H1 (cell line): Measurements from ENCODE around the gene HERC4. TPM values are rescaled to one million over a fixed set of nuclear protein-coding genes. Genes with fewer than 3 reads are reported as not detected.
"Not testable (repeated sequence)": the region's sequence is repeated elsewhere in the genome, so short reads cannot be mapped to it uniquely, and the experiment has no call there.

Source experiments
- CTCF ChIA-PET: fragments of 300-600 bp; sonication (Branson Sonifier 250); formaldehyde crosslinking; loops from one replicate; lab custom pipeline; 2021; ENCODE audit not compliant: partially characterized antibody; lab: Charles Lee
- POLR2A ChIA-PET: fragments of 300-600 bp; sonication (Branson Sonifier 250); formaldehyde crosslinking; loops from one replicate; lab custom pipeline; 2021; ENCODE audit warnings: inconsistent platforms; ENCODE audit not compliant: partially characterized antibody; lab: Charles Lee
- DNase-seq, 2 experiments: peaks; one replicate each; pipeline versions ENCODE4 v3.0.0 to v3.0.0-alpha.2; 2010 to 2022; ENCODE audit warnings: low spot score in 2 of 2, low read depth in 1 of 2, mixed read lengths in 1 of 2
- FAIRE-seq: peaks from 2 replicates; lab custom pipeline; 2011; peaks lifted over from hg19 to GRCh38; lab: Jason Lieb, UNC
- H2AFZ ChIP-seq: 2 replicates; pipeline ENCODE4 v1.8.1; 2012; ENCODE audit warnings: low read length, inconsistent platforms
- H2AK5ac ChIP-seq: 2 replicates; pipeline ENCODE4 v1.6.1; 2013; ENCODE audit warnings: low read depth, low read length
- H2BK120ac ChIP-seq: replicated peaks from 2 replicates; pipeline ENCODE3; 2013; ENCODE audit warnings: low read depth, low read length, inconsistent platforms
- H2BK12ac ChIP-seq: 2 replicates; pipeline ENCODE4 v1.6.1; 2013; ENCODE audit warnings: low read depth, low read length
- H2BK15ac ChIP-seq: 2 replicates; pipeline ENCODE4 v1.6.1; 2013; ENCODE audit warnings: low read length
- H2BK20ac ChIP-seq: 2 replicates; pipeline ENCODE4 v1.6.1; 2013; ENCODE audit warnings: low read length
- H2BK5ac ChIP-seq: 2 replicates; pipeline ENCODE4 v1.6.1; 2013; ENCODE audit warnings: low read depth, low read length
- H3K14ac ChIP-seq: 2 replicates; pipeline ENCODE4 v1.6.1; 2013; ENCODE audit warnings: inconsistent platforms; ENCODE audit not compliant: insufficient read length
- H3K18ac ChIP-seq: 2 replicates; pipeline ENCODE4 v1.6.1; 2013; ENCODE audit warnings: low read length; ENCODE audit errors: extremely low read depth
- H3K23ac ChIP-seq: 2 replicates; pipeline ENCODE4 v1.6.1; 2013; ENCODE audit warnings: inconsistent platforms; ENCODE audit not compliant: insufficient read length
- H3K23me2 ChIP-seq: 2 replicates; pipeline ENCODE4 v1.6.1; 2013; ENCODE audit warnings: low read depth, low read length
- H3K27ac ChIP-seq: 2 replicates; pipeline ENCODE4 v1.6.1; 2011; ENCODE audit warnings: low read depth, low read length, inconsistent platforms
- H3K27me3 ChIP-seq, 4 experiments: replicated peaks in 1 of 4; 1 replicate in 1 of 4; 2 replicates in 3 of 4; pipeline versions ENCODE4 v1.6.1 to v1.8.1; 2011 to 2013; ENCODE audit warnings: low read length in 3 of 4, mild to moderate bottlenecking in 3 of 4, inconsistent platforms in 2 of 4, mixed read lengths in 2 of 4, moderate library complexity in 1 of 4; ENCODE audit not compliant: control insufficient read depth in 3 of 4, insufficient read depth in 3 of 4; ENCODE audit errors: extremely low read depth in 1 of 4
- H3K36me3 ChIP-seq, 4 experiments: 2 replicates each; pipeline versions ENCODE4 v1.6.1 to v1.8.1; 2011 to 2013; ENCODE audit warnings: mild to moderate bottlenecking in 4 of 4, low read length in 3 of 4, moderate library complexity in 2 of 4, control low read depth in 1 of 4, inconsistent platforms in 1 of 4; ENCODE audit not compliant: insufficient read depth in 4 of 4, control insufficient read depth in 2 of 4
- H3K4ac ChIP-seq: replicated peaks from 2 replicates; pipeline ENCODE3; 2013; ENCODE audit warnings: low read length, low read depth, mixed read lengths, inconsistent platforms; ENCODE audit not compliant: insufficient read length
- H3K4me1 ChIP-seq, 4 experiments: replicated peaks in 1 of 4; 1 replicate in 1 of 4; 2 replicates in 3 of 4; pipeline versions ENCODE4 v1.6.1 to v1.8.1; 2011 to 2013; ENCODE audit warnings: low read length in 3 of 4, inconsistent platforms in 2 of 4, mixed read lengths in 1 of 4; ENCODE audit not compliant: insufficient read depth in 4 of 4, control insufficient read depth in 3 of 4
- H3K4me2 ChIP-seq, 2 experiments: 2 replicates each; pipeline versions ENCODE4 v1.6.1 to v1.8.1; 2011 to 2013; ENCODE audit warnings: low read depth in 2 of 2, low read length in 2 of 2, control low read depth in 1 of 2, inconsistent platforms in 1 of 2, mild to moderate bottlenecking in 1 of 2; ENCODE audit not compliant: insufficient read depth in 1 of 2
- H3K4me3 ChIP-seq, 4 experiments: fragments of 200-600, 300-600 bp in 1 of 4; sonication (generic), shearing (Covaris generic), sonication (Bioruptor Twin) in 1 of 4; 2 replicates each; pipeline versions ENCODE4 v1.5.1 to v1.8.1; 2011 to 2016; ENCODE audit warnings: low read length in 4 of 4, low read depth in 3 of 4, control low read depth in 2 of 4, inconsistent platforms in 2 of 4, mild to moderate bottlenecking in 2 of 4, mixed read lengths in 1 of 4, moderate library complexity in 1 of 4; ENCODE audit not compliant: insufficient read depth in 2 of 4; ENCODE audit errors: extremely low read depth in 1 of 4
- H3K56ac ChIP-seq: replicated peaks from 2 replicates; pipeline ENCODE3; 2013; ENCODE audit warnings: low read depth, mild to moderate bottlenecking, mixed read lengths, low read length, inconsistent platforms; ENCODE audit not compliant: insufficient read length
- H3K79me1 ChIP-seq: 2 replicates; pipeline ENCODE4 v1.6.1; 2013; ENCODE audit warnings: low read depth, low read length, control low read depth
- H3K79me2 ChIP-seq, 2 experiments: 2 replicates each; pipeline versions ENCODE4 v1.6.1 to v1.8.1; 2012 to 2013; ENCODE audit warnings: low read length in 2 of 2, mild to moderate bottlenecking in 2 of 2, inconsistent platforms in 1 of 2; ENCODE audit not compliant: insufficient read depth in 2 of 2, control insufficient read depth in 1 of 2
- H3K9ac ChIP-seq, 4 experiments: replicated peaks in 1 of 4; 1 replicate in 1 of 4; 2 replicates in 3 of 4; pipeline versions ENCODE4 v1.6.1 to v1.8.1; 2011 to 2013; ENCODE audit warnings: low read depth in 3 of 4, low read length in 3 of 4, control low read depth in 2 of 4, mild to moderate bottlenecking in 2 of 4, moderate library complexity in 2 of 4, inconsistent platforms in 1 of 4; ENCODE audit errors: extremely low read depth in 1 of 4
- H3K9me3 ChIP-seq, 2 experiments: 2 replicates each; pipeline versions ENCODE4 v1.6.1 to v1.8.1; 2012 to 2013; ENCODE audit warnings: mild to moderate bottlenecking in 2 of 2, moderate library complexity in 2 of 2, control low read depth in 1 of 2, inconsistent platforms in 1 of 2, low read depth in 1 of 2, low read length in 1 of 2, mixed read lengths in 1 of 2; ENCODE audit not compliant: insufficient read depth in 2 of 2
- H4K20me1 ChIP-seq, 2 experiments: replicated peaks in 1 of 2; 2 replicates each; pipeline versions ENCODE3 to v1.8.1; 2011 to 2013; ENCODE audit warnings: inconsistent platforms in 2 of 2, low read length in 2 of 2, mild to moderate bottlenecking in 1 of 2; ENCODE audit not compliant: insufficient read depth in 2 of 2, control insufficient read depth in 1 of 2
- H4K5ac ChIP-seq: 2 replicates; pipeline ENCODE4 v1.6.1; 2013; ENCODE audit warnings: low read length, low read depth, mixed read lengths, inconsistent platforms; ENCODE audit not compliant: insufficient read length
- H4K8ac ChIP-seq: 2 replicates; pipeline ENCODE4 v1.8.0; 2013; ENCODE audit warnings: mild to moderate bottlenecking, moderate library complexity, low read length, inconsistent platforms; ENCODE audit not compliant: insufficient read depth; ENCODE audit errors: extremely low read depth
- H4K91ac ChIP-seq: replicated peaks from 2 replicates; pipeline ENCODE3; 2013; ENCODE audit warnings: low read length, mixed read lengths, inconsistent platforms; ENCODE audit not compliant: insufficient read length
- ASH2L ChIP-seq: fragments of 200-600, 300-600 bp; sonication (generic); IDR thresholded peaks from one replicate; pipeline ENCODE4 v1.7.1; 2017; ENCODE audit warnings: low read length
- CBX8 ChIP-seq: fragments of 300-800, 300-1000 bp; sonication (generic); IDR thresholded peaks from 2 replicates; pipeline ENCODE4 v1.7.1; 2016; ENCODE audit warnings: low read depth, low read length, borderline replicate concordance
- CHD1 ChIP-seq: IDR thresholded peaks from 2 replicates; pipeline ENCODE4 v1.6.1; 2012; ENCODE audit warnings: low read depth, low read length, improper control_type of control experiment
- CHD2 ChIP-seq: IDR thresholded peaks from 2 replicates; pipeline ENCODE4 v1.6.1; 2012; ENCODE audit warnings: low read length, improper control_type of control experiment
- POLR2A ChIP-seq, 2 experiments: IDR thresholded peaks; 1 replicate in 1 of 2; 2 replicates in 1 of 2; pipeline ENCODE4 v1.6.1; 2011; ENCODE audit warnings: low read depth in 2 of 2, low read length in 2 of 2, mild to moderate bottlenecking in 2 of 2; ENCODE audit errors: control extremely low read depth in 1 of 2
- RFX5 ChIP-seq: IDR thresholded peaks from 2 replicates; pipeline ENCODE4 v1.6.1; 2011; ENCODE audit warnings: low read depth, low read length, improper control_type of control experiment, borderline replicate concordance
- WGBS, 2 experiments: shearing (Covaris generic) in 1 of 2; methylation state at CpG; one replicate each; pipeline versions ENCODE4 v1.1.6 to v1.1.7; 2013 to 2015; ENCODE audit warnings: low lambda C conversion rate in 2 of 2, mixed read lengths in 2 of 2, inconsistent platforms in 1 of 2, low coverage in 1 of 2, missing lambda C conversion rate in 1 of 2; ENCODE audit not compliant: insufficient replicate concordance in 2 of 2, insufficient coverage in 1 of 2, insufficient read length in 1 of 2; ENCODE audit errors: extremely low coverage in 1 of 2, missing lambda C conversion rate in 1 of 2; 5-methylcytosine and 5-hydroxymethylcytosine counted together
- polyA plus RNA-seq, 7 experiments: library from polyadenylated mRNA; depleted of rRNA in 3 of 7; stranded (reverse) in 5 of 7; unstranded in 2 of 7; fragments of >200 nt in 5 of 7; fragments of 200-250 nt in 2 of 7; gene quantifications; 1 replicate in 5 of 7; 2 replicates in 1 of 7; 4 replicates in 1 of 7; pipeline versions ENCODE4 v1.2.1 to v1.2.3, GENCODE V29; 2011 to 2013; ENCODE audit warnings: missing spikeins in 2 of 7, mixed read lengths in 2 of 7
- total RNA-seq: library from RNA; stranded (reverse); fragmentation: NEBNext Ultra II Directional; extraction: Animal tissue kit (Norgen Biotek cat#: 25700); gene quantifications from 2 replicates; pipeline ENCODE4 v1.2.1, GENCODE V29; 2021
- TF ChIP-seq, protein P1 (sequence below): IDR thresholded peaks from 2 replicates; pipeline ENCODE4 v1.6.1; 2011; ENCODE audit warnings: low read length, improper control_type of control experiment

HERC4 gene
- total and polyA plus RNA-seq, 2 of the 8 experiments (the other 6 are each of a cell fraction or from before 2014, with no cell fraction given) = 7.5 to 44.0 TPM

DNA sequence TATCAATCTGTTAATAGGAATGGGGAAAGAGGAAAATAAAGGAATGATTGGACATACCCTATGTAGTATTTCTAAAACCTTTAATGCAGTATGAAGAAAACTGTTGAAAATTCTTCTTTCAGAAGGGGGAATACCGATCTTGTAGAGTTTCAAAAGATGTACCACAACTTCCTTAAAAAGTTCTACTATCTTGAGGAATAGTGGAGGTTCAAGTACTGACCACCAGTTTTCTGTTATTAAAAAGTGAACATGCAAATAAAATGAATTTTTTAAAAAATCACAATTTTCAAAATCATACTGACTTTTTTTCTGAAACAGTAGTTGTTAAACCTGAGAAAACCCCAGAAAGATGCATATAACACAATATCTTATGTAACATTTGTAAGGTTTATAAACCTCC is 86.5 kb downstream of the HERC4 start (continued):
- TF ChIP-seq, protein P1, sequence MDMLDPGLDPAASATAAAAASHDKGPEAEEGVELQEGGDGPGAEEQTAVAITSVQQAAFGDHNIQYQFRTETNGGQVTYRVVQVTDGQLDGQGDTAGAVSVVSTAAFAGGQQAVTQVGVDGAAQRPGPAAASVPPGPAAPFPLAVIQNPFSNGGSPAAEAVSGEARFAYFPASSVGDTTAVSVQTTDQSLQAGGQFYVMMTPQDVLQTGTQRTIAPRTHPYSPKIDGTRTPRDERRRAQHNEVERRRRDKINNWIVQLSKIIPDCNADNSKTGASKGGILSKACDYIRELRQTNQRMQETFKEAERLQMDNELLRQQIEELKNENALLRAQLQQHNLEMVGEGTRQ = no peak
- no peak for TF ChIP-seq POLR2A (IDR thresholded peaks at IDR 0.05; ENCODE audit: control extremely low read depth in 1 of 2, low read depth in 2 of 2, low read length in 2 of 2)
- no peak for TF ChIP-seq CHD1
- TF ChIP-seq CHD2 = no peak
- no peak for TF ChIP-seq CBX8
- no peak for TF ChIP-seq ASH2L
- TF ChIP-seq RFX5 = no peak

DNA sequence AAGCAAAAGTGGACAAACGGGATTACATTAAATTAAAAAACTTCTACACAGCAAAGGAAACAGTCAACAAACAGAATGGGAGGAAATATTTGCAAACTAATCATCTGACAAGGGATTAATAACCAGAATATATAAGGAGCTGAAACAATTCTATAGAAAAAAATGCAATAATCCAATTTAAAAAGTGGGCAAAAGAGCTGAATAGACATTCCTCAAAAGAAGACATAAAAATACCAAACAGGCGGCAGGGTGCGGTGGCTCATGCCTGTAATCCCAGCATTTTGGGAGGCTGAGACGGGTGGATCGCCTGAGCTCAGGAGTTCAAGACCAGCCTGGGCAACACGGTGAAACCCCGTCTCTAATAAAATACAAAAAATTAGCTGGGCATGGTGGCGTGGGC is 92.5 kb downstream of the HERC4 start:
- H3K4ac ChIP-seq, H3K9ac ChIP-seq, H4K5ac ChIP-seq, H3K4me2 ChIP-seq, H3K27me3 ChIP-seq, H3K27ac ChIP-seq, H3K9me3 ChIP-seq, H2BK20ac ChIP-seq, FAIRE-seq, H3K4me1 ChIP-seq, H2BK15ac ChIP-seq, H3K79me2 ChIP-seq, H4K8ac ChIP-seq, H3K79me1 ChIP-seq, H4K91ac ChIP-seq, POLR2A ChIA-PET, H4K20me1 ChIP-seq, H2BK12ac ChIP-seq, H3K14ac ChIP-seq, H3K56ac ChIP-seq, H2BK5ac ChIP-seq, H3K18ac ChIP-seq, H3K4me3 ChIP-seq, H2BK120ac ChIP-seq, H3K23ac ChIP-seq, H2AFZ ChIP-seq, DNase-seq, H2AK5ac ChIP-seq, H3K23me2 ChIP-seq: not testable (repeated sequence)
- CTCF ChIA-PET = interaction anchor here (0.6 to 1.0 kb wide), 3 partner anchors 9 to 77 kb away, joined by 3 to 5 read pairs (median 3); no protein-coding TSS in a partner anchor
- H3K36me3 ChIP-seq = peaks cover 0 to 23% (median 4%) of the 10 kb centered on the region in 4 experiments; a peak in 4 of 8 replicates
- WGBS, 2 experiments = 94% methylated on average over 8 of the region's 8 CpGs; no CpG with 5 or more reads in 1 of the 2 experiments
